OCI-LY1 (cell line): Measurements from ENCODE around the gene DCUN1D4.

Experiments used
- CTCF ChIP-seq: fragments of 200-600 bp; sonication (generic), shearing (Covaris generic); IDR thresholded peaks from 2 replicates; pipeline ENCODE4 v1.5.1; 2017; ENCODE audit warnings: mild to moderate bottlenecking, antibody characterized with exemption, low read length, moderate library complexity, mixed read lengths
- EZH2 ChIP-seq: fragments of 200-600 bp; sonication (generic), shearing (Covaris generic); IDR thresholded peaks from 2 replicates; pipeline ENCODE4 v1.8.0; 2017; ENCODE audit warnings: borderline replicate concordance, mixed run types, mild to moderate bottlenecking, antibody characterized with exemption, low read length, moderate library complexity, mixed read lengths

- TF ChIP-seq CTCF, result no peak
- TF ChIP-seq EZH2, result no peak
Measured at GRCh38 chr4:51849430-51849829, 6.5 kb downstream of the DCUN1D4 start.
